ENCODE measurements around the gene TMEM106A. TPM values are rescaled to one million over a fixed set of nuclear protein-coding genes. Genes with fewer than 3 reads are reported as not detected.
"Not testable (repeated sequence)": the region's sequence is repeated elsewhere in the genome, so short reads cannot be mapped to it uniquely, and the experiment has no call there.

Gene TMEM106A
- total RNA-seq, 1 experiment from 2014 or later, result 2.4 TPM

DNA sequence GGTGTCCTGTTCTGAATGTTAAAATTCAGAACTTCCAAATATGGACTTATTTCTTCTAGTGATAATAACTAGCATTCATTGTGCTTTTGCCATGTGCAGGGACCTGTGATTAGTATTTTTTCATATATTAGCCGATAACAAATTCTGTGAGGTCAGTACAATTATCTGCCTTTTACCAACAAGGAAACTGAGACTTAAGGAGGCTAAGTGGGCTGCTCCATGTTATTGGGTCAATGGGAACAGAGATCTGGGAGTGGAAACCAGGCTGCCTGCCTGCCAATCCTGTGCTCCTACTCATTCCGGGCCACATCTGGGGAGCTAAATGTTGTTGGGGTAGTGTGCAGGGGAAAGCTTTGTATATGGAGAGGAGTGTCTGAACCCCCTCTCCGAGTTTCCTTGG, 3.7 kb downstream of the TMEM106A start:
- no peak for DNase-seq (ENCODE audit: low spot score)

DNA sequence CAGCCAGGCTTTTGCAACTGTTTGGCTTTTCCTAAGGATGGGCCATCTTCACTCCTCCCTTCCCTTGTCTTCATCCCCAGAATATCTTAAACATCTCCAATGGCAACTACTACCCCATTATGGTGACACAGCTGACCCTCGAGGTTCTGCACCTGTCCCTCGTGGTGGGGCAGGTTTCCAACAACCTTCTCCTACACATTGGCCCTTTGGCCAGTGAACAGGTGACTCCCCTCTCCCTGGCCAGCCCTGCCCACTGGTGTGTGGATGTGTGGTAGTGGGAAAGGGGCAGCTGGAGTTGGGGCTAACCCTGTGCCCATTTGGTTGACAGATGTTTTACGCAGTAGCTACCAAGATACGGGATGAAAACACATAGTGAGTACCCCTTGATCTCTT, 4.7 kb downstream of the TMEM106A start:
- DNase-seq (ENCODE audit: low spot score), result no peak

DNA sequence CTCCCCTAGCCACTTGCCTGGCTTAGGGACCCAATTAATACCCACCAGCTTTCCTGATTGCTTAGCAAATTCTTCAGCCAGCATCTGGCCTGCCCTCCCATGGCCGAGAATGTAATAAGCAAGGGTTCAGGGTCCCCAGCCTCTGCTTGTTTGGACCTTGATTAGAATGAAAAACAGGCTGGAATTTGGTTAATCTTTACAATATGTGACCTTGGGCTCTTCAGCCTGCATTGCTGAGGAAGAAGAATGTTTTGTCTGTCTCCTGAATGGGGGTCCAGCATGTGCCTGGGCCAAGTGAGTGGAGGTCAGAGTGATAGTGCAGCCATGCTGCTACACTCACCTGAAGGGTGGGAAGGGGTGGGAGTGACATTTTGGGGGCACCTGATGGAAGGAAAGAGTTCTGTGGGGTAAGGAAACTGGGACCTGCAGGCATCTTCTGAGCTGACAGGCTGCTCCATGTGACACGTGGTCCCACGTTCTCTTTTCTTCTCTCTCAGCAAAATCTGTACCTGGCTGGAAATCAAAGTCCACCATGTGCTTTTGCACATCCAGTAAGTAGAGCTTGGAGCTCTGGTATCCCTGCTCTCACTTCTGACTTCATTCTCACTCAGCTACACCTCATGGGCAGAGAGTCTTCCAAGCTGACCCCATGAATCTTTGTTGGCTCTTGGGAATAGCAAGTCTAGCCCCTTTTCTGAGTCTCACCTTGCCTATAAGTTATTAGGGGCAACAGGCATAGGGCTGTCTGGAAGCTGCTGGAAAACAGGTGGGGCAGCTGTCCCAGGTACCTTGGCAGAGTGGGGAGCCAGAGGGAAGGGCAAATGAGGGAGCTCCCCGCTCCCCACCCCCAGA, 5.3 kb downstream of the TMEM106A start:
- no peak for DNase-seq (ENCODE audit: low spot score)

DNA sequence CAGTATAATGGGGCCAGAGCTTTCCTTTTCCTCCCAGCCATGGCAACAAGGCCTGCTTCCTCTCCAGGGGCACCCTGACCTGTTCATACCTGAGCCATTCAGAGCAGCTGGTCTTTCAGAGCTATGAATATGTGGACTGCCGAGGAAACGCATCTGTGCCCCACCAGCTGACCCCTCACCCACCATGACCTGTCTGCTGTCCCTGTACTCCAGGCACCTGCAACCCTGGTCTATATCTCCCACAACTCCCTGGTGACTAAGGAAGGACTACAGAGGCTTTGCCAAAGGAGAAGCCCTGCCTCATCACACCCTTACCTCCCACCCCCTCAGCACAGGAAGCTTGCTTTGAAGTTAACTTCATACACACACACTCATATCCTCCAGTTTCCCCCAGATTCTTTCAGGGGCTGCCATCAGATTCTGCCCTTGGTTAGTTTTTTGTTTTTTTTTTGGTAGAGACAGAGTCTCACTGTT, 6.0 kb downstream of the TMEM106A start:
- DNase-seq (ENCODE audit: low spot score), result no peak

DNA sequence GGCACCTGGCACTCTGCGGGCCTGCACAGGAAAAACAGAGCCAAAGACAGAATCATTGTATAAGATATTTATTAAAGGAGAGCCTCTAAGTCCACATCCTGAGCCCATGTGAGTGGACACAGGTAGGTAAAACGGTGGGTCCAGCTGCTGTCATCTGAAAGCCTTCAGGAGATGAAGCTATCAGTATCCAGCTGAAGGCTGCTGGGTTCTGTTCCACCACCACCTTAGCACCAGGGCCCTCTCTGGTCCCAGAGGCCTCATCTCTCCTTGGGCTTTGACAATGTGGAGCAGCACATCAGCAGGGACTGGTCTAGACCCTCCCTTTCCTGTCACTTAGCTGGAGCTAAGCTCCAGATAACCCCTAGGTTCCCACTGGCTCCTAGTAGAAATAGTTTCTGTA, 7.3 kb downstream of the TMEM106A start:
- DNase-seq (ENCODE audit: low spot score), result no peak

DNA sequence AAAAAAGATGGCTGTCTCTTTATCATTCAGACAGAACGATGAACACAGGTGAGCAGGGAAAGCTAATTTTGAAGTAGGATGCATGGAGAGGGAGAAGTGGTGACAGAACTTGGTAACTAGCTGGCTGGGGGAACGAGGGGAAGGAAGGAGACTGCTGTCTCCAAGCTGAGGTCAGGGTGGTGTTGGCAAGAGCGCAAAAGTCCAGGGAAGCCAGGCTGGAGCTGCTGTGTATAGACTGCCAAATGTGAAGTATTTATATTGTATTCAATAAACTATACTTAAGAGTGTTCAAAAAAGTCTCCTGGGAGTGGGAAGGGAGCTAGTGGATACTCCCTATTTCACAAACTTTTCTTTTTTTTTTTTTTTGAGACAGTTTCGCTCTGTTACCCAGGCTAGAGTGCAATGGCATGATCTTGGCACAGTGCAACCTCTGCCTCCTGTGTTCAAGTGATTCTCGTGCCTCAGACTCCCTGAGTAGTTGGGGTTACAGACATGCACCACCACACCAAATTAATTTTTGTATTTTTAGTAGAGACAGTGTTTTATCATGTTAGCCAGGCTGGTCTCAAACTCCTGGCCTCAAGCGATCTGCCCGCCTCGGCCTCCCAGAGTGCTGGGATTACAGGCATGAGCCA, 8.2 kb downstream of the TMEM106A start:
- no peak for DNase-seq (ENCODE audit: low spot score)

DNA sequence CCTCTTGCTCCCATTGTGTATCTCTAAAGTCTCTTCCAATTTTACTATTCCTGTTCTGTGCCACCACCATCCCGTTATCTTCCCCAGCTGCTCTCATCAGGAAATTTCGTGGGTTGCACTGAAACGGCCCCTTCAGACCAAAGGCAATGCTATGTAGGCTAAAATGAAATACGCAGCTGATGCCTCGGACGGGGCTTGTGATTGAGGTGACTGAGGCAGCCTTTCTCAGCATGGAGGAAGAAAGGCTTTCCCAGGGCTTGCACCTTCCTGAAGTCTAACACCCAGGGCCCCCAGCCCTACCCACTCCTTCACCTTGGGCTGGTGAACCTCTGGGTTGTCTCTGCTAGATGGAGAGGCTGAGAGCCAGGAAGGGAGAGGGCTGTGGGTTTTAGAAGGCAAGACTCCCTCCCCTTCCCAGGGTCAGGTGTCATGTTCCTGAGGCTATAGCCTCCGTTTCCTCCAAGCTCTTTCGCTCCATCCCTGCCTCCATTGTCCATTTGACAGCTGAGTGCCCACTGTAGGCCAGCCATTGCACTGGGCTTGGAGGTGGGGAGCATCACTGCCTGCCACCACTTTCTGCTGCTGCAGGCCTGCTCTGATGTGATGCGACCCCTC, 8.9 kb downstream of the TMEM106A start:
- no peak for DNase-seq (ENCODE audit: low spot score)

DNA sequence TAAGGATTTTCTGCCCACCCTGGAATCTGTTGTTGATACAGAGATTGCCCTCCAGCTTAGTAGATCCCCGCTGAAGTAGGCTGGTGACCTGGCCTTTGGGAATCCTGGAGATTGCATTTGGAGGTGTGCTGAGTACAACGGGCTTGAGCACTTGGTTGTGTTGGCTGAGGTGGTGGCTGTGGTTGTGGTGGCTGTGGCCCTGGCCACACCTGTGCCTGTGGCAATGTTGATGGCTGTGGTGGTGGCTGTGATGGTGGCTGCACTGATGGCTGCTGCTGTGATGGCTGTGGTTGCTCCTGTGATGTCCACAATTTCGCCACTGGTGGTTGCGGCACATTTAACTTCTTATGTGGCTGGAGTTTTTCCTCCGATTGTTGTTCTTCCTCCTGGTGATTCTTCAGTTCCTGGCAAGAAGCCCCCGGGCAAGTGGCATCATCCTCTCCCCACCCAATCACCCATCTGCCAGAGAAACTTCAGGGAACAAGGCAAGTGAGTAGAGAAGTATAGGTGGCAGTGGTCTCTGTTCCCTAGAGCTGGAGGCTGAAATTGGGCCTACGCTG, 12.6 kb downstream of the TMEM106A start:
- no peak for DNase-seq (ENCODE audit: low spot score)

DNA sequence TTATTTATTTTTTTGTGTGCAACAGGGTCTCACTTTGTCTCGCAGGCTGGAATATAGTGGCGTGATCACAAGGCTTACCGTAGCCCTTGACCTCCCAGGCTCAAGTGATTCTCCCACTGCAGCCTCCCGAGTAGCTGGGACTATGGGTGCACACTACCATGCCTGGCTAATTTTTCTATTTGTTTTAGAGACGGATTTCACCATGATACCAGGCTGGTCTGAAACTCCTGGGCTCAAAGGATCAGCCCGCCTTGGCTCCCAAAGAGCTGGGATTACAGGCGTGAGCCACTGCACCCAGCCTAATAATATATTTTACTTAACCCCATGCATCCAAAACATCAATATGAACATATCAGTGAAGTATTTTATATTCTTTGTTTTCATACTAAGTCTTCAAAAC, 14.7 kb downstream of the TMEM106A start:
- no peak for DNase-seq (ENCODE audit: low spot score)

DNA sequence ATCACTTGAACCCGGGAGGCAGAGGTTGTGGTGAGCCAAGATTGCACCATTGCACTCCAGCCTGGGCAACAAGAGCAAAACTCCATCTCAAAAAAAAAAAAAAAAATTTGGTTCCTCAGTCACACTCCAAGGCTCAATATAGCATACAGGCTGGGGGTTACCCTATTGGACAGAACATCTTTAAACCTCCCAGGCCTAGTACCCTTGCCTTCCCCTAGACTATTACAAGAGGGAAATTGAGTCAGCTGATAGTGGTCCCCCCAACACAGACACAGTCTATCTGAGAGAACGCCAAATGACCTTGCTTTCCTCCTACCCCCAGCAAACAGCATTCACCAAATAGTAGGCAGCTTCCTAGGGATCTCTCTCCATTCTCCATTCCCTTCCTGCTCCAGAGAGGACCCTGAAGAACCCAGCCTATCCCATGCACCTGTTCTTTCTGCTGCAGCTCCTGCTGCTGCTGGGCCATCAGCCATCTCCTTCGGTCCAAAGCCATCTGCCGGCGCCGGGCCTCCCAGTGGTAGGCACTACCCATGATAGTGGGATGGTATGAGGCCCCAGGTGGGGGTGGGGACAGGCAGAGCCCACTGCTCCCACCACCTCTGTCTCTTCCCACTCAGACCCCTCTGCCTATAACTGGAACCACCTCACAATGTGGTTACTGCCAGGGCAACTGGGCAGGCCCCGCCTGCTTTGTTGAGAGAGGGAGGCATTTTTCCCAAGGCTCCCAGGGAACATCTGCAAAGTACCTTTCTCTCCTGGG, 16.5 kb downstream of the TMEM106A start, which contains the start of gene CCDC200:
TSS of gene CCDC200 (minus strand) at position 604 of the 763 bp plus-strand sequence. CDS start at position 535, 69 bp downstream.
- DNase-seq (ENCODE audit: low spot score), result not testable (repeated sequence)

DNA sequence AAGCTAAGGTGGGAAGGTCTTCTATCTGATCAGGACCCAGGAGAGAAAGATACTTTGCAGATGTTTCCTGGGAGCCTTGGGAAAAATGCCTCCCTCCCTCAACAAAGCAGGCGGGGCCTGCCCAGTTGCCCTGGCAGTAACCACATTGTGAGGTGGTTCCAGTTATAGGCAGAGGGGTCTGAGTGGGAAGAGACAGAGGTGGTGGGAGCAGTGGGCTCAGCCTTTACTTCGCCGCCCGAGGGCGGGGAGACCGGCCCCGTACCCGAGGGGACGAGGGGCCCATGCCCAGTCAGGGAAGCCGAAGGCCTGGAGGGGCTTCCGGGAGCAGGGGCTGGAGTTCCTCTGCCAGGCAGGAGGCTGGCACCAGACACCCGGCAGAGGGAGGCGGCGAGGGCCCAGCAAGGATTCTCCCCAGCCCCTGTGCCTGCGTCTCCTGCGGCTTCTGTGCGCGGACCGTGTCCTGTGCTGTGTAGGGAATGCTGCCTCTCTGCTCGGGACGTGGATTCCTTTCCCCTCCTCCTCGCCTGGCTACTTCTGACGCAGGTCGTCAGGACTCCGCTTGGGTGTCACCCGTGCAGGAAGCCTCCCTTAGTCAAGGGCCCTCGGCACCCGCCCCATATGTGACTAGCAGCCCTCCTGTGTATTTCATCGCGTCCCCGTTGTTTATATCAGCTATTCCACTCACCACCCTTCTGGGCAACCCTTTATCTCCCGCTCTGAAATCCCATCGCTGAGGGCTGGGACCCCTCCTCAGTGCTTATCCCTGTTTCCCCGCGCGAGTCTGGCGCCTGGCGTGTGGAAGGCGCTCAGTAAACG, 19.7 kb downstream of the TMEM106A start:
- DNase-seq (ENCODE audit: low spot score), result not testable (repeated sequence)

DNA sequence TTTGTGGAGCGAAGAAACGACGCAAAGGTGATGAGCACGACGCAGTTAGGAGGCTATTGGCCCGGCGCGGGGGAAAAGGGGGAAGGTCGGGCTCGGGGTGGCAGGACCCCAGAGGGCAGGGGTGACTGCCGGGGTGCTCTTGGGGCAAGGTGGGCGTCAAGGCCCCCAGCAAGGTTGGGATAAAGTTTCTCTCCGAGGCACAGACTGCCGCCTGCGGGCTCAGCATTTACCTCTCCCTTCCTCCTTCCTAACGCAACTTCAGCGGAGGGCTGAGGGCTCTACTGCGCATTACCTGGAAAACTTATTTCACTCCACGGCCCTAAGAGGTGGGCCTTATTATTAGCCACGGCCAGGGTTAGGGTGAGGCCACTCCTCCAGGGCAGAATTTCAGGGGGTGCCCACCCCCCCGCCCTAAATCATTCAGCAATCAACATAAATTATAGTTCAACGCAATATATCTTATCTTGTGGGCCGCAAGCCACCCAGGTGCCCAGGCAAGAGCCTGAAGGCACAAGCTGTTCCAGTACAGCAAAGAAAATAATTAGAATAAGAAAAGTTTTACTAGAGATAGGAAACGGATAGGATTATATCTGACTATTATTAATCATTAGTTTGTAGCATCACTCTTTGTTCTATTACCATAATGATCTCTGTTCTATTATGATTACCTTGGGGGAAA, 20.5 kb downstream of the TMEM106A start:
- DNase-seq (ENCODE audit: low spot score), result peak; percentile 1

DNA sequence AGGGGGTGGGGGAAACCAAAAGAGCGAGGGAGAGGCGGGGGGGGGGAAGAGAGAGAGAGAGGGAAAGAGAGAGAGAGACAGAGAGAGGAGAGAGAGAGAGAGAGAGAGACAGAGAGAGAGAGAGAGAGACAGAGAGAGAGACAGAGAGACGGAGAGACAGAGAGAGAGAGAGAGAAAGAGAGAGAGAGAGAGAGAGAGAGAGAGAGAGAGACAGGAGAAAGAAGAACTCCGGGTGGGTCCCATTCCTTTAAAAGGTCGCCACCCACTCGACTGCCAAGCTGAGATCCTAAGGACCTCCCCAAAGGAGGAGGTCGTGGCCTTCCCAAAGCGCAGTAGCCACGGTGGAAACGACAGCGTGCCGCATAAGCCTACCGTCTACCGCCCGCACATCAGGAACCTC, 21.6 kb downstream of the TMEM106A start:
- not testable (repeated sequence) for DNase-seq (ENCODE audit: low spot score)

DNA sequence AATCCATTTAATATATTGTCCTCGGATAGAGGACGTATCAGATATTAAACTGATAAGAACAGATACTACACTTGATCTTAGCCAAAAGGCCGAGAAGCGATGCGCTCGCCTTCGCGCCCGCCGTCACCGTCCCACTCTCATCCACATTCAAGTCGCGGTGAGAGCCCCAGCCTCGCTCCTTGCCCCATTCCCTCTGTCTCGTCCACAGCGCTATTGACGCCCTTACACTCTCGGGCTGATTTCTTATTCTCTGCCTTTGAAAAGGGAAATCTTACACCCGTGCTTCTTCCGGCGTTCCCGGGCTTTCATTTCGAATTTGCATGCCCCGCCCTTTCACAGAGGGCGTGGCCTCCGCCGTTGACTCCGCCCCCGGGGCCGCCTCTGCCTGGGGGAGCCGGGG, 22.2 kb downstream of the TMEM106A start, which contains the start of gene RNU2-1:
TSS of gene RNU2-1 (minus strand) at position 101 of the 400 bp plus-strand sequence.
- DNase-seq (ENCODE audit: low spot score), result not testable (repeated sequence)

DNA sequence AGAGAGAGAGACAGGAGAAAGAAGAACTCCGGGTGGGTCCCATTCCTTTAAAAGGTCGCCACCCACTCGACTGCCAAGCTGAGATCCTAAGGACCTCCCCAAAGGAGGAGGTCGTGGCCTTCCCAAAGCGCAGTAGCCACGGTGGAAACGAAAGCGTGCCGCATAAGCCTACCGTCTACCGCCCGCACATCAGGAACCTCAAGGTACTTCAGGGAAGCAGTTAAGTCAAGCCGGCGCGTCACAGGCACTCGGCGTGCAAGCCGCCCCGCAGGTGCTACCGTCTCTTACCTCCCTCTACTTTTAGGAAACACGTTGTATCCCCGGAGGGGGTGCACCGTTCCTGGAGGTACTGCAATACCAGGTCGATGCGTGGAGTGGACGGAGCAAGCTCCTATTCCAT, 27.9 kb downstream of the TMEM106A start:
- DNase-seq (ENCODE audit: low spot score), result not testable (repeated sequence)

DNA sequence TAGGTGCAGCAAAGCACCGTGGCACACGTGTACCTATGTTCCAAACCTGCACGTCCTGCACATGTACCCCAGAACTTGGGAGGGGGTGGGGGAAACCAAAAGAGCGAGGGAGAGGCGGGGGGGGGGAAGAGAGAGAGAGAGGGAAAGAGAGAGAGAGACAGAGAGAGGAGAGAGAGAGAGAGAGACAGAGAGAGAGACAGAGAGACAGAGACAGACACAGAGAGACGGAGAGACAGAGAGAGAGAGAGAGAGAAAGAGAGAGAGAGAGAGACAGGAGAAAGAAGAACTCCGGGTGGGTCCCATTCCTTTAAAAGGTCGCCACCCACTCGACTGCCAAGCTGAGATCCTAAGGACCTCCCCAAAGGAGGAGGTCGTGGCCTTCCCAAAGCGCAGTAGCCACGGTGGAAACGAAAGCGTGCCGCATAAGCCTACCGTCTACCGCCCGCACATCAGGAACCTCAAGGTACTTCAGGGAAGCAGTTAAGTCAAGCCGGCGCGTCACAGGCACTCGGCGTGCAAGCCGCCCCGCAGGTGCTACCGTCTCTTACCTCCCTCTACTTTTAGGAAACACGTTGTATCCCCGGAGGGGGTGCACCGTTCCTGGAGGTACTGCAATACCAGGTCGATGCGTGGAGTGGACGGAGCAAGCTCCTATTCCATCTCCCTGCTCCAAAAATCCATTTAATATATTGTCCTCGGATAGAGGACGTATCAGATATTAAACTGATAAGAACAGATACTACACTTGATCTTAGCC, 29.1 kb downstream of the TMEM106A start:
- DNase-seq (ENCODE audit: low spot score), result not testable (repeated sequence)

DNA sequence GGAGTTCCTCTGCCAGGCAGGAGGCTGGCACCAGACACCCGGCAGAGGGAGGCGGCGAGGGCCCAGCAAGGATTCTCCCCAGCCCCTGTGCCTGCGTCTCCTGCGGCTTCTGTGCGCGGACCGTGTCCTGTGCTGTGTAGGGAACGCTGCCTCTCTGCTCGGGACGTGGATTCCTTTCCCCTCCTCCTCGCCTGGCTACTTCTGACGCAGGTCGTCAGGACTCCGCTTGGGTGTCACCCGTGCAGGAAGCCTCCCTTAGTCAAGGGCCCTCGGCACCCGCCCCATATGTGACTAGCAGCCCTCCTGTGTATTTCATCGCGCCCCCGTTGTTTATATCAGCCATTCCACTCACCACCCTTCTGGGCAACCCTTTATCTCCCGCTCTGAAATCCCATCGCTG, 34.8 kb downstream of the TMEM106A start:
- DNase-seq (ENCODE audit: low spot score), result not testable (repeated sequence)
